COR-L47 (cell line): ENCODE measurements around the gene PEX12.
"Not testable (repeated sequence)": the region's sequence is repeated elsewhere in the genome, so short reads cannot be mapped to it uniquely, and the experiment has no call there.

Source experiments
- DNase-seq: peaks from one replicate; lab custom pipeline; 2025; lab: John Stamatoyannopoulos, UW

PEX12 gene

DNA sequence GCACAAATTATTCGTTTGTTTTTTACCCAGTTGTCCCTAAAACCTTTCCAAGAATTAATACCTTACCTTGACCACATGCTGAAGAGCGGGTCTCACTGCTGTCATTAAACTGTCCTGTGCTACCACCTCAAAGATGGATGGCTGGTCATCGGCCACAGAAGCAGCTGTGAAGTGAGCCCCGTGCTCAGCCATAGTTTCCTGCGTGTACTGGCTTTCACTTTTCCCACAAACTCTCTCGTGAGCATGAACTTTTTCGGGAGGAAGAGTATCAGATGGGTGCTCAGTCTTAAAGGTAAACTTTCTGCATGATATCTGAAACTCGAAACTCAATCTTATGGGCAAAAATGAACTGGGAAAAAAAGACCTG, 558 bp downstream of the PEX12 start:
- no peak for DNase-seq

DNA sequence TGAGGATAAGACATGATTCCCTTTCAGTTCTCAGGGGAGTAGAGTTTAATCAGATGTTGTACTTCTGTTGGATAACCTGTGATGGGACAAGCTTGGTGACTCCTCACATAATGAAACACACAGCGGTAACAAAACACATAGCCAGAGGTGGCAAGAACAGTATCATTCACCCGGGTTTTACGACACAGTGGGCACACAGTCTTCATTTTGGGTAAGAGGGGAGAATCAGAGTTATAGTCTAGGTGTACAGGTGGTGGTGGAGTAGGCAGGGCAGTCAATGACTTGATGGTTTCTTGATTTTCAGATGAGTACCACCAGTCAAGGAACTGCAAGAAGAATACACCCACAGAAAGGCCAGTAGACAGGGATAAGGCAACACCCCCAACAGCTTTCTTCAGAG, 2.6 kb downstream of the PEX12 start:
- DNase-seq: no peak

DNA sequence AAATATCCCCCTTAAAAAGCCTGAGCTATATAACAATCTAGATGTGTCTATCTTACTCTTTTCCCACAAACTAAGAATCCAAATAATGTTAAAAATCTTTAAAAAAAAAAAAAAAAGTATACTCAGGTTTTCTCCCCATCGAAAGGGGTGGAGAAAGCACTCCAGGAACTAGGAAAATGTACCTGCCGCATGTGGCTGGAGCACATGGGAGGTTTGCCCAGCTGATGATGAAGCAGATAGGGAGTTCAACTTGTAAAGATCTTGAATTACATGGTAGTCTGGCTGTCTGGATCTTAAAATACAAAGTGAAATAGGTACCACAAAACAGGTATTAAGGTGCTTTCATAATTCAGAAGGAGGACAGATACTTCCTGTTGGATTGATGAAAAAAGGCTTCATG, 9.0 kb downstream of the PEX12 start:
- no peak for DNase-seq

DNA sequence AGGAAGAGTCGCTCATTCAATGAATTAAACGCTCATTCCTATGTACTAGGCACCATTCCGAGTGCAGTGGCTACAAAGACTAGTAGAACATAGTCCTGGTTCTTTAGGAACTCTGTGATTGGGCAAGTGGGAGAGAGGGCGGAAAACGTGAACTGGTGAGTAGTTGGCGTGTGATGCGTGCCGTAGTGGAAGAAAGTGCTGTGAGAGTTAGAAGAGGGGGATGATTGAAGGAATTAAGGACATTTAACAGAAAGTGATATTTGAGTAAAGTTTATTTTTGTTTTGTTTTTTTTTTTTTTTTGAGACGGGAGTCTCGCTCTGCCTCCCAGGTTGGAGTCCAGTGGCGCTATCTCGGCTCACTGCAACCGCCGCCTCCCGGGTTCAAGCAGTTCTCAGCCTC, 9.8 kb downstream of the PEX12 start:
- DNase-seq: no peak

DNA sequence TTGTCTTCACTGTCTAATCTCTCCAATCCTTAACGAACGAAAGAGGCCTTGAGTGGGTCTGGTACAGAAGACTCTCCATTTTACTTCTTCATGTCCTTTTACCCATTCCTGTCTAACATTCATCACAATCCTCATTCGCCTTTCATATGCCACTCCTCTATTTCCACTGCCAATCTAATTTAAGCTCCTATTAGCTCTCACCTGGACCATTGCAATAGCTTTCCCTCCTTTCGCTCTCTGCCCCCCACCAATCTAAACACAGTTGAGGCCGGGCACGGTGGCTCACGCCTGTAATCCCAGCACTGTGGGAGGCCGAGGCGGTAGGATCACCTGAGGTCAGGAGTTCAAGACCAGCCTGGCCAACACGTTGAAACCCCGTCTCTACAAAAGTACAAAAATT, 11.4 kb downstream of the PEX12 start:
- no peak for DNase-seq

DNA sequence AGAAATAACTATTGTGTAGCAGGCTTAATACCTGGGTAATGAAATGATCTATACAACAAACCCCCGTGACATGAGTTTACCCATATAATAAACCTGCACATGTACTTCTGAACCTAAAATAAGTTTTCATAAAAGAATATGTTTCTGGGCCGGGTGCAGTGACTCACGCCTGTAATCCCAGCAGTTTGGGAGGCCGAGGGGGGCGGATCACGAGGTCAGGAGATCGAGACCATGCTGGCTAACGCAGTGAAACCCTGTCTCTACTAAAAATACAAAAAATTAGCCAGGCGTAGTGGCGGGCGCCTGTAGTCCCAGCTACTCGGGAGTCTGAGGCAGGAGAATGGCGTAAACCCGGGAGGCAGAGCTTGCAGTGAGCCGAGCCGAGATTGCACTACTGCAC, 15.2 kb downstream of the PEX12 start:
- not testable (repeated sequence) for DNase-seq

DNA sequence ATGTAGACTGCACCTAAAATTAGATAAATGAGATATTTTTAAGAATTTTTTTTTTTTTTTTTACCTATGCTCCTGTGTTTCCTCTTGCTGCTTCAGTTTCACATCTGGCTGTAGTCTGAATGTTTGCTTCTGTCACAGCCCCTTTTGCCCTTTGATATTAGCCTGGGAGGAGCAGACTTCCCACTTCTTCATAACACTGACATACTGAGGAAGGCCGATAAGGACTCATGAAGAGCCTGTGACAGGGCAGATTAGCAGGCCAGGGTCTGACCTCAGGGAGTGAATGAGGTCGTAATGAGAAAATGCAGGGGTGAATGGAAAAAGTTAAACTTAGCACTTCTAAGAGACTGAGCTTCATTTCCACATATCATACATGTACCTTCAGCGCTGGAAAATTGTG, 17.7 kb downstream of the PEX12 start, which contains the start of gene SLFN14:
TSS of gene SLFN14 (minus strand) at position 117 of the 400 bp plus-strand sequence. CDS start 2,757 bp downstream, outside the sequence.
- DNase-seq: no peak

DNA sequence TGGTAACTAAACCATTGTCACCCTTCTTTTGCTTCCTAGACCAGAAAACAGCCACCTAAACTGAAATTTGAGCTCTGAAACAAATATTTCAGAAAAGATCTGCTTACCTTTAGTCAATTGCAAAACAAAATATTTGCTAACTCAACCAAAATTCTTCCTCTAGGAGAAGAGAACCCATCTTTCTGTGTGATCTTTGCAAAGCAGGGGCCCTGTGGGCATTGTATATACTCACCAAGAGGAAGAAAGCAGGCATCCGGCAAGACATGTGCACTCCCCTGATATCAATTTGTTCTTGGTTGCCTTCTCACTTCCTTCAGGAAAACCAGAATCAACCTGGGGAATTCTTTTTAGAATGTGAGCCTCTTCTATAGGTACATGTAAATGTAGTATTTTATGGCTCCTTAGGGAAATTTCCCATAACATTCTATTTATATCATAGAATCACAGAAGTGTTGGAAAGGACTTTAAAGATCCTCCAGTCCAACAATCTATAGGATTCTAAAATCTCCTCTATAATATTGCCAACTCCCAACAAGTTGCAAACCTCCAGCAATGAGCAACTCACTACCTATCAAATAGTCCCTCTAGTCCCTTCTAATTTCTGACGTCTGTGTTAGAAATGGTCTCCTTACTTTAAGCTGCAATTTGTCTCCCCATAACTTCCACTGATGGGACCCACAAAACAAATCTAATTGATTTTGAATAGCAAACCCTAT, 18.7 kb downstream of the PEX12 start:
- DNase-seq: no peak

DNA sequence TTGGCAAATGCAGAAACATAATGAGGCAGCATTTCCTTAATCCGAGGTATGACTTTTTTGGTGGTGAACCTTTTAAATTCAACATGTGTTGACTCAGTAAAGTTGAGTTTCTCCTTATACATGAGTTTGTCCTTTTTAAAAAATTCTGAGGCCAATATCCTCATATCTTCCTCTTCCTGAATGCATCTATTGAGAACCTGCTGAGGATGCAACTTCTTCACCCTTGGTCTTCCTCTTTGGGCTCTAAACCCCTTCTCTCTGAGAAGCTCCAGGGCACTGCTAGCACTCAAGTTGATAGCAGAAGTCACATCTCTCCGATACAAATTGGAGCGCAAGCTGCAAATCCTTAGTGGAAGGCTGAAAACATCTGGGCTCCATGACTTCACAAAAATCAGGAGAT, 21.0 kb downstream of the PEX12 start:
- DNase-seq: no peak

DNA sequence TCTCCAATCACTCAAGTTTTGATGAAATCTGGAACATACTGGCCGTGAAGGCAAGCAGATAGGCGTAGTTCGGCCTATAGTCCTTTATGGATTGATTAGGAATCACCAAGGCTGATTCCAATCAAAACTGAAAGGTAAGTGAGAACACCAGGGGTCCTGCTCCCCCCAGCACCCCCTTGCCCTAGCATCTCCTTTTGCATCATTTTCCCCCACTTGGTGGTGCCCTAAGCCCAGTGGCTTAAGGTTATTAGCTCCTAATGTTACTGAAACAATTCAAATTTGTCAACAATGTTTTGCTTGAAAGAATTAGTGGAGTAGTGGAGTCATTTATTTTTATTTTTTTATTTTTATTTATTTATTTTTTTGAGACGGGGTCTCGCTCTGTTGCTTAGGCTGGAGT, 22.7 kb downstream of the PEX12 start:
- DNase-seq: no peak

DNA sequence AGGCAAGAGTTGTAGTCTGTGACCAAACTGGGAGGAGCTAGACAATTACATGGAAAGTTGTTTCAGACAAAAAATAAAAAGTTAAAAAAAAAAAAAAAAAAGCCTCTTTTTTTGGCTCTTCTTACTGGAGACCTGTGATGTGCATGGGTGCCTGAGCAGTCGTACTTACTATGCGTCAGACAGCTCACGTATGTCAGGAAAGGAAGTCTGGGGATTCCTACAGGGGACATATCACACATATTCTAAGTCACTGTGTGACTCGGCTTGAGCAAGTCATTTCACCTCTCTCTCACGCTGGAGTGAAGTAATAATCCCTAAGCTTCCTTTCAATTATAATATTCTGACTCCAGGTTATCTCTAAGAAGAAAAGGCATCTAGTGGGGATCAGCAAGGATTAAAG, 23.7 kb downstream of the PEX12 start:
- DNase-seq: no peak

DNA sequence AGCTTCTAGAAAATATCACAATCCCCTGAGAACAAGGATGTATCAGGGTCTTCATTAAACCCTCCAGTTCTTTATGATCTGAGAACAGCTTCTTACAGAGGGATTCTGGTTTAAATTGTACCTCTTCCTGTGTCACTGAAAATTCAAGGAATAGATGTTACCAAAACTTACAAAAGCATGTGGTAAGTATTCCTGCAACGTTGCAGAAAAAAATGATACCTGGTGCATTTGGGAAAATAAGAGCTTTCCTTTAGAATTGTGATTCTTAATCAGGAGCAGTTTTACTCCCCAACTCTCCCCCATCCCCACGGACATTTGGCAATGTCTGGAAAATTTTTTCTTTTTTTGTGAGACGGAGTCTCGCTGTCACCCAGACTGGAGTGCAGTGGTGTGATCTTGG, 25.1 kb downstream of the PEX12 start:
- DNase-seq: no peak

DNA sequence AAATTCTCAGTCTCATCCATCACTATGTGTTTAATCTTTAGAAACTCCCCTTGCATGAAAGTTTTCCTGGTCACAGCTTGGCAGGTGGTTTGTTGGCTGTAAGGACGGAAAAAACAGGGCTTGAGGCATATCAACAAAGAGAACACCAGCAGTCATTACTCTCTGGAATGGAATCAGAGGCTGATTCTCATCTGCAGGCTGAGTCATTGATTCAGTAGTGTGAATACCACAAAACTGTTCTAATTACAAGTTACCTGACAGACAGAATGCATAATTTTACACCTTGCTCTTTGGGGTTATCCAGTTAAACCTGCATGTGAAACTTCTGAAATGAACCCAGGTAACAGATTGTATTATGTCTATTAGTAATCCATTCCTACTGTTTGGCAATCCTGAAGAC, 29.4 kb downstream of the PEX12 start:
- no peak for DNase-seq

DNA sequence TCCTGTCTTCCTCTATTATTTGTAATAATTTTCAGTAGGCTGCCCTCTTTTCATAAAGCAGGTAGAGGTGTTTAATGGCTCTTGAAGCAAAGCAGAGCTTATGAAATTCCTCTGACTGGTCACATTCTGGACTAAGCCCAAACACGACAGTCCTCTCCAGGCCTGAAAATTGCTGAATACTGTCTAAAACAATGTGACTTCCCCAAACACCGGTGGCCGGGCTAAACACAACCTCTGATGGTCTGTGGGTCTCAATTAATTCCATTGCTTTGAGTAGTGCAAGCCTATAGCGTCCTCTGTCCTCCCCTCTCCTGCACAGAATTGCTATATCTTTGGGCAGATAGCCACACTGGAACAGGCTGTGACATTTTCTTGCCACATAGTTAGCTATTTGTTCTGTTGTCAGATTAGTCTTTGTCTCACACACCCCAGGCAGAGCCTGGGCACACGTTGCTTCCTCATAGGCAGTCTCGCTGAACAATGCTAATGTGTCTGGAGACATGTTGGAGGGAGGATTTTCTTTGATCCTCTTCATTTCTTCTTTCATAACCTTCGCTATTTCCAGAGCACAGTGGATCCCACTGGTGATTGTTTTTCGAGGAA, 30.1 kb downstream of the PEX12 start:
- DNase-seq: no peak

DNA sequence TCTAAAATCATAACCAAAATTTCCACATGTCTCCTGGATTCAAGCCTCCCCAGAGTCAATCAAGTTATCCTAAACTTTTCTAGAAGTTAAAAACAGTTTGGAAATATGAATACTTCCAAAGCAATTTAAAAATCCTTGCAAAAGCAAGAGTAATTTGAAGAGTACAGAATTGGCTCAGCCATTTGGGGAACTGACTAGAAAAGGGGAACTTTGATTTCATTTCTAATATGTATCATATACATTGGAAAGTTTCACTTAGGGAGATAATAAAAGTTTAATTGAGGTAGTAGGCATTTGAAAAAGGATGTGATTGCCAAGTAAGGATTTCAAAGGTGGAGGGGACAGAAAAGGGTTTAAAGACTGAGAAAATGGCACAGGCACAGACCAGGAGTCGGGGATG, 31.9 kb downstream of the PEX12 start:
- no peak for DNase-seq

DNA sequence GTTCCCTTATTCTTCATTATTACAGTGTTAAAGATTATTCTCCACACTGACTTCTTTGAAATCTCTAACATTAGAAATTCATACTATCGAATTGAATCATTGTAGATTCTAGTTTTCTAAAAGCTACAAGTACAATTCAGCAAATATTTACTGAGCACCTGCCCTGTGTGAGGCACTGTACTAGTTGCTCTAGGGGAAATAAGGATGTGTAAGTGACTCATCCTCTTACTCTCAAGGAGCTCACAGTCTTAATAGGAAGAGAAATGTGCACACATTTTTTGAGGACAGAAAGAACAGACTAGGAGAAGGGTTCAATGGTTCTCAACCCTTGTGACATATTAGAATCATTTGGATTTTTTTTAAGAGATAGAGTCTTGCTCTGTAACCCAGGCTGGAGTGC, 33.2 kb downstream of the PEX12 start:
- DNase-seq: no peak

DNA sequence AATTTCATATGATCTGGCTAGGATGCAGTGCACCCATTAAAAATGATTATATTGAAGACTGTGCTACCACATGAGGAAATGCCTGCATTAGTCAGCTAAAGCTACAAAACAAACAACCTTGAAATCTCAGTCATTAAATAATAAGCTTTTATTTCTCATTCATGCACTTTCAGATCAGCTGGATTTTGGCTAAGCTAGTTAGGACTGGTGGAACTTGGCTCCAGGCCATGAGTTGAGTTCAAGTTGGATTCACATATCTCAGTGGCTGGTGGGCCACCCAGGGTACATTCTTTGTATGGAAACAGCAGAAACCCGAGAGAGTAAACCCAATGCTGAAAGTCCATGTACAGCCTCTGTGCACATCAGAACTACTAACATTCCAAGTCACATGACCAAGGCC, 34.5 kb downstream of the PEX12 start:
- no peak for DNase-seq

DNA sequence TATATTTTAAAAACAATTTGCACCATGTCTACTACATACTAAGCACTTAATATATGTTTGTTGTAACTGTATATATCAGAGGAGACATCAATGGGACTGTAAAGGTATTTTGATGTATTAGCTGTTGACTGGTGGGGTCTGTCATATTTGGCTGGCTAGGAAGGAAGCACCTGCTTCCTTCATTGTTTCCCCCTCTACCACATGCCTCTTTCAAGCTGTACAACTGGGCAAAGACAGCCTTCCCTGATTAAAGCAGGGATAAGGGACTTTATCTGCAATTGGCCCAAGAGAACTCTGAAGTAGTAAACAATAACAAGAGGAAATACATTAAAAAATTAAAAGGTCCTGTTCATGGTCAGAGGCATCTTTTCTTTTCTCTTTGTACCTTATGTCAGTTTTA, 35.4 kb downstream of the PEX12 start:
- no peak for DNase-seq

DNA sequence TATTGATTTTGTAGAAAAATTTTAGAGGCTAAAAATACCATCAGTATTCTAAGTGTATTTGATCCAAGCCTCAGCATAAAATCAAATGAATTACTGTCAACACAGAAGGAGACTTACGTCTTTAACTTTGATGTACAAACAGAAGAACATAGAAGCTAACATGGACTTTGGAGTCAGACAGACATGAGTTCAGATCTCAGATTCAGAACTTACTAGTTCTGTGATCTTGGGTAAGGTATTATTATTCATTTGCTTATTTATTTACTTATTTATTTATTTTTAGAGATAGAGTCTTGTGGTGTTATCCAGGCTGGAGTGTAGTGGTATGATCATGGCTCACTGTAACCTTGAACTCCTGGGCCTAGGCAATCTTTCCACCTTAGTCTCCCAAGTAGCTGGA, 36.9 kb downstream of the PEX12 start:
- no peak for DNase-seq

DNA sequence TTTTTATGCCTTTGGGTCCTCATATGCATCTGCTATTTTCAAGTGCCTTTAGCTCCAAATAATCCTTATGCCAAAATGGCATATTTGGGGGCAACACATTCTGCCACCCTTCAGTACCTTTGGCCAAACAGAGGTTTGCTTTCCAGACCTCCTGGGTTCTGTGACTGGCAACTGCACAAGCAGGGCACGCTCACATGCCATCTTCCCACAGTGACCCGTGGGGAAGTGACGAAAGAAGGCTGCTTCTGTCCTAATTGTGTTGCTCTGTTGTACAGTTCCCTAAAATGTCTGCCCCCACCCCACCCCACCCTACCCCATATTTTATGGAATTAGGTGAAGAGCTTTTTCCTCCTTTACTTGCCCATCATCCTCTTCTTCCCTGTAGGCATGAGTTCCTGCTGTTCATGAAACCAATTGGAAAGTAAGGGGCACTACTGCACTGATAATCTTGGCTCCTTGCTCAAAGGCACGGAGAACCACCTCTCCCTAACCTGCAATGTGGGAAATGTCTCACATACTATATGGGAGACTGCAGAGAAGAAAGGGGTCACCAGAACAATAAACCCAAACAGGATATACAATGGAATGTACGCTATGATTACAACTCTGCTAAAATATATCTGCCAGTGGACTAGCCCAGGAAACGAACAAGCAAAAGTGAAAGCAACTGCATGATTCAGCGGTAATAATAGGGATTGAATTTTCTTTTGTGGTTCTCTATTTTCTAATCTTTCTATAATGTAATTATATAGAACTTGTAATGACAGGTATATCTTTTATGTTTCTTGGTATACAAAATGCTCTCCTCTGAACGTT, 37.6 kb downstream of the PEX12 start:
- no peak for DNase-seq

DNA sequence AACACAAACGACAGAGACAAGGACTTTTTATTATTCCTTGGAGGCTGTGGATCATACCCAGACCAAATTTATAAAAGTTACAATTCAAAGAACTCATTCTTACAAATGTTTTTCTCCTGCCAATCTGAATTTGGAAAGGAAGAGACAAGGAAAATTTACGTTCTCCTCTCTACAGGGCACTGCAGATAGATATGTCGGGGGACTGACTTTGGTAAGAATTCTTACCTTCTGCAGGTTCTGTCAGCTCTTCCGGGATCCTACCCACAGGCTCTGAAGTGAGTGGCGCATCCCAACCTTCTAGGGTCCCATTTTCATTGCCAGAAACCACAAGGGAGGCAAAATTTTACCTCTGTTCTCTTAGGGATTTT, 38.7 kb downstream of the PEX12 start:
- DNase-seq: no peak

DNA sequence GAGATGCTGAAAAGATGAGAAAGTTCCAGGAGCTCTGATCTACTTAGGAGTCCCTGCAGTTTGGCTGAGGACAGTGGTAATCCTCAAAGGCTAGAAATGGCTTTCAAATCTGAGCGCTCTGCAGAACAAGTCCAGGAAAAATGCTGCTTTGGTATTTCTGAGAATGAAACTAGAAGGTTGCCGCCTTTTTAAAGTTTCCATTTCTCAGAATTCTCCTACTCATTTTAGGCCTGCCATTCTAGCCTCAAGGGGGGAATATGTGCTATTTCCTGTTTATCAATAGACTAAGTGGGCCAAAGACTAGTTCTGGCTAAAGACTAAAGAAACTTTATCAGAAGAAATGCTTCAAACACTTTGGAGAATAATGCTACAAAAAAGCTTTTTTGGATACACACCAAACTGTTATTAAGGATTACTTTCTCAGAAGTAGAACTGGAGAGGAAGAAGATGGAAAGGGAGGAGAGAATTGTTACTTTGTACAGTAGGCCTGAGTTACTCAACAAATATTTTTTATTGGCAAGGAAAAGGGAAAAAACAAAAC, 40.7 kb downstream of the PEX12 start, which contains the start of gene SLFN12L:
TSS of gene SLFN12L (minus strand) at position 78 of the 541 bp plus-strand sequence. CDS start 15,314 bp downstream, outside the sequence.
- no peak for DNase-seq

DNA sequence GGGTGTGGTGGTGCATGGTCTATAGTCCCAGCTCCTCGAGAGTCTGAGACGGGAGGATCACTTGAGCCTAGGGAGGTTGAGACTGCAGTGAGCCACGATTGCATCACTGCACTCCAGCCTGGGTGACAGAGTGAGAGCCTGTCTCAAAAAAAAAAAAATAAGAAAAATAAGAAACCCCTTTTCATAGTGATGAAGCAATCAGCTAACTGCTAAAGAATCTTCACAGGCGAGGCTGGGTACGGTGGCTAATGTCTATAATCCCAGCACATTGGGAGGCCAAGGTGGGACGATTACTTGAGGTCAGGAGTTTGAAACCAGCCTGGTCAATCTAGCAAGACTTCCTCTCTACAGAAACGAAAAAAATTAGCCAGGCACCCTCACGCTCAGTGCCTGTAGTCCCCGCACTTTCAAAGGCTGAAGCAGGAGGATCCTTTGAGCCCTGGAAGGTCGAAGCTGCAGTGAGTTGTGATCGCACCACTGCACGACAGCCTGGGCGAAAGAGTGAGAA, 41.7 kb downstream of the PEX12 start:
- no peak for DNase-seq
